ENCODE results near the gene ARHGEF6. TPM values are rescaled to one million over a fixed set of nuclear protein-coding genes. Genes with fewer than 3 reads are reported as not detected.

Gene ARHGEF6
- total and polyA plus RNA-seq, 4 donors = 1.6 to 9.2 (median 4.2) TPM

GRCh38 chrX:136627409-136627808 is 153.3 kb downstream of the ARHGEF6 start (continued):
- no peak for TF ChIP-seq ZBTB33 (IDR thresholded peaks at IDR 0.05)

- no peaks in the 10 kb centered on the region for H3K4me1 ChIP-seq (ENCODE audit: control insufficient read depth in 4 of 4, insufficient read depth in 4 of 4, low read length in 3 of 4)
- H3K27me3 ChIP-seq (ENCODE audit: control insufficient read depth in 4 of 4, insufficient read depth in 4 of 4, low read length in 3 of 4) = no peaks in the 10 kb centered on the region
- no peak for DNase-seq (ENCODE audit: low spot score)
- H3K9ac ChIP-seq (ENCODE audit: low read depth in 1 of 2, low read length in 2 of 2) = no peak overlapping the region
- no peaks in the 10 kb centered on the region for H3K36me3 ChIP-seq (ENCODE audit: control insufficient read depth in 4 of 4, insufficient read depth in 3 of 4, low read depth in 1 of 4, low read length in 3 of 4)
- TF ChIP-seq YY1 (IDR thresholded peaks at IDR 0.05) = no peak
- TF ChIP-seq REST (IDR thresholded peaks at IDR 0.05) = no peak
- no peak overlapping the region for H3K27ac ChIP-seq (ENCODE audit: low read depth in 1 of 2, low read length in 2 of 2)
- WGBS = 72% methylated on average over 1 of the region's 1 CpG
- H3K9me3 ChIP-seq (ENCODE audit: control insufficient read depth in 4 of 4, low read length in 3 of 4) = peaks cover 0 to 3% (median 0%) of the 10 kb centered on the region in 4 donors
- no peak overlapping the region for H3K4me3 ChIP-seq (ENCODE audit: low read depth in 1 of 3, low read length in 3 of 3)
Measured at GRCh38 chrX:136626891-136627290, 153.8 kb downstream of the ARHGEF6 start.

- peaks cover 0 to 3% (median 0%) of the 10 kb centered on the region in 4 donors for H3K9me3 ChIP-seq (ENCODE audit: control insufficient read depth in 4 of 4, low read length in 3 of 4)
- H3K4me3 ChIP-seq (ENCODE audit: low read depth in 1 of 3, low read length in 3 of 3) = no peak overlapping the region
- no peak overlapping the region for H3K27ac ChIP-seq (ENCODE audit: low read depth in 1 of 2, low read length in 2 of 2)
- no peaks in the 10 kb centered on the region for H3K4me1 ChIP-seq (ENCODE audit: control insufficient read depth in 4 of 4, insufficient read depth in 4 of 4, low read length in 3 of 4)
- DNase-seq (ENCODE audit: low spot score) = no peak
- no peak for TF ChIP-seq MAX (IDR thresholded peaks at IDR 0.05)
- TF ChIP-seq FOXA2 (IDR thresholded peaks at IDR 0.05) = no peak
- no peak for TF ChIP-seq TAF1 (conservative IDR thresholded peaks at IDR 0.05)
- TF ChIP-seq RXRA (IDR thresholded peaks at IDR 0.05) = no peak
- no peak for TF ChIP-seq HNF4A (conservative IDR thresholded peaks at IDR 0.05)
- TF ChIP-seq GABPA (IDR thresholded peaks at IDR 0.05 in 1 of 2, conservative IDR thresholded peaks at IDR 0.05 in 1 of 2) = no peak
- no peak for TF ChIP-seq YY1 (IDR thresholded peaks at IDR 0.05)
- no peak for TF ChIP-seq SP1 (IDR thresholded peaks at IDR 0.05)
- no peak for TF ChIP-seq JUND (IDR thresholded peaks at IDR 0.05)
- no peak for TF ChIP-seq ZBTB33 (IDR thresholded peaks at IDR 0.05)
- TF ChIP-seq NR2F2 (IDR thresholded peaks at IDR 0.05) = no peak
- 64% methylated on average over 2 of the region's 2 CpGs for WGBS
- no peaks in the 10 kb centered on the region for H3K27me3 ChIP-seq (ENCODE audit: control insufficient read depth in 4 of 4, insufficient read depth in 4 of 4, low read length in 3 of 4)
- no peak overlapping the region for H3K9ac ChIP-seq (ENCODE audit: low read depth in 1 of 2, low read length in 2 of 2)
- no peaks in the 10 kb centered on the region for H3K36me3 ChIP-seq (ENCODE audit: control insufficient read depth in 4 of 4, insufficient read depth in 3 of 4, low read depth in 1 of 4, low read length in 3 of 4)
Measured at GRCh38 chrX:136626237-136626636, 154.5 kb downstream of the ARHGEF6 start.

Measured in liver (tissue), 9 donors.